A549 (cell line): Measurements from ENCODE around the gene KIF4A.
"Not testable (repeated sequence)": the region's sequence is repeated elsewhere in the genome, so short reads cannot be mapped to it uniquely, and the experiment has no call there.

ENCODE experiments used
- CBX2 ChIP-seq: fragments of 200-600 bp; sonication (generic); IDR thresholded peaks from 2 replicates; pipeline ENCODE4 v1.6.1; 2016; ENCODE audit warnings: low read depth, mild to moderate bottlenecking, borderline replicate concordance
- CTCF ChIP-seq: fragments of >200 bp; sonication (Bioruptor Twin); formaldehyde crosslinking; IDR thresholded peaks from 3 replicates; pipeline ENCODE4 v1.5.1; 2016
- ELK1 ChIP-seq: fragments of 150-350 bp; IDR thresholded peaks from 2 replicates; pipeline ENCODE4 v1.6.1; 2014; ENCODE audit warnings: low read depth, mild to moderate bottlenecking, low read length
- EP300 ChIP-seq, 2 experiments: fragments of >200 bp; sonication (Bioruptor Twin); formaldehyde crosslinking; IDR thresholded peaks; 2 replicates in 1 of 2; 3 replicates in 1 of 2; pipeline ENCODE4 v1.6.1; 2016 to 2017
- FOSL2 ChIP-seq, 2 experiments: fragments of 450-650 bp in 1 of 2; fragments of >200 bp in 1 of 2; sonication (Bioruptor Twin) in 1 of 2; formaldehyde crosslinking; IDR thresholded peaks; 2 replicates each; pipeline versions ENCODE4 v1.5.0 to v1.6.1; 2016 to 2020; ENCODE audit warnings: mild to moderate bottlenecking in 1 of 2, moderate library complexity in 1 of 2
- JUN ChIP-seq, 2 experiments: fragments of >200 bp; sonication (Bioruptor Twin); formaldehyde crosslinking; IDR thresholded peaks; 2 replicates in 1 of 2; 3 replicates in 1 of 2; pipeline ENCODE4 v1.6.1; 2016 to 2017
- KDM1A ChIP-seq: fragments of 200-600 bp; sonication (generic); IDR thresholded peaks from 2 replicates; pipeline ENCODE4 v1.6.1; 2016; ENCODE audit warnings: low read depth, mild to moderate bottlenecking
- POLR2A ChIP-seq: IDR thresholded peaks from 2 replicates; pipeline ENCODE4 v1.6.1; 2012; ENCODE audit warnings: mild to moderate bottlenecking, low read length
- POLR2AphosphoS2 ChIP-seq: conservative IDR thresholded peaks from 2 replicates; pipeline ENCODE4 v1.6.1; 2012; ENCODE audit warnings: low read length, improper control_type of control experiment, inconsistent platforms
- RAD21 ChIP-seq, 2 experiments: fragments of >200 bp in 1 of 2; sonication (Bioruptor Twin) in 1 of 2; formaldehyde crosslinking in 1 of 2; IDR thresholded peaks in 1 of 2; conservative IDR thresholded peaks in 1 of 2; 2 replicates in 1 of 2; 3 replicates in 1 of 2; pipeline ENCODE4 v1.6.1; 2012 to 2018; ENCODE audit warnings: inconsistent platforms in 1 of 2
- RARB ChIP-seq: fragments of 250-450 bp; sonication (Bioruptor Pico); IDR thresholded peaks from 2 replicates; pipeline ENCODE4 v1.8.0; 2021; ENCODE audit warnings: mild to moderate bottlenecking, moderate library complexity
- RFX5 ChIP-seq: fragments of 450-650 bp; IDR thresholded peaks from 2 replicates; pipeline ENCODE4 v1.7.1; 2014; ENCODE audit warnings: antibody characterized with exemption, mild to moderate bottlenecking, moderate library complexity
- TP53 ChIP-seq: fragments of 250-450 bp; sonication (Bioruptor Pico); IDR thresholded peaks from 2 replicates; pipeline ENCODE4 v1.5.0; 2021; ENCODE audit warnings: mild to moderate bottlenecking, moderate library complexity
- ZNF302 ChIP-seq: fragments of 250-450 bp; sonication (Bioruptor Pico); IDR thresholded peaks from 2 replicates; pipeline ENCODE4 v1.9.0; 2021; ENCODE audit warnings: inconsistent platforms, mild to moderate bottlenecking, moderate library complexity

DNA sequence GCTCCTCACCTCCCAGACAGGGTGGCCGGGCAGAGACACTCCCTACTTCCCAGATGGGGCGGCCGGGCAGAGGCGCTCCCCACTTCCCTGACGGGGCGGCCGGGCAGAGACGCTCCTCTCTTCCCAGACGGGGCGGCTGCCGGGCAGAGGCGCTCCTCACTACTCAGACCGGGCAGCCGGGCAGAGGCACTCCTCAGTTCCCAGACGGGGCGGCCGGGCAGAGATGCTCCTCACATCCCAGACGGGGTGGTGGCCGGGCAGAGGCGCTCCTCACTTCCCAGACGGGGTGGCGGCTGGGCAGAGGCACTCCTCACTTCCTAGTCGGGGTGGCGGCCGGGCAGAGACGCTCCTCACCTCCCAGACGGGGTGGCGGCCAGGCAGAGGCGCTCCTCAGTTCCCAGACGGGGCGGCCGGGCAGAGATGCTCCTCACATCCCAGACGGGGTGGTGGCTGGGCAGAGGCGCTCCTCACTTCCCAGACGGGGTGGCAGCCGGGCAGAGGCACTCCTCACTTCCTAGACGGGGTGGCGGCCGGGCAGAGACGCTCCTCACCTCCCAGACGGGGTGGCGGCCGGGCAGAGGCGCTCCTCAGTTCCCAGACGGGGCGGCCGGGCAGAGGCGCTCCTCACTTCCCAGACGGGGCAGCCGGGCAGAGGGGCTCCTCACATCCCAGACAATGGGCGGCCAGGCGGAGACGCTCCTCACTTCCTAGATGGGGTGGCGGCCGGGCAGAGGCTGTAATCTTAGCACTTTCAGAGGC is 59.6 kb downstream of the KIF4A start:
- not testable (repeated sequence) for TF ChIP-seq CTCF; TP53 (CRISPR knock-in tag); RFX5; POLR2A; CBX2; POLR2AphosphoS2; ELK1; FOSL2 (IDR thresholded peaks at IDR 0.05); FOSL2 (CRISPR knock-in tag; IDR thresholded peaks at IDR 0.05); KDM1A; JUN (IDR thresholded peaks at IDR 0.05); RARB (CRISPR knock-in tag); EP300 (IDR thresholded peaks at IDR 0.05); RAD21 (conservative IDR thresholded peaks at IDR 0.05 in 1 of 2, IDR thresholded peaks at IDR 0.05 in 1 of 2); ZNF302 (CRISPR knock-in tag)
